Ascending aorta (tissue), 2 donors: ENCODE measurements around the gene NRXN3. TPM values are rescaled to one million over a fixed set of nuclear protein-coding genes. Genes with fewer than 3 reads are reported as not detected.

ENCODE experiments used
- DNase-seq, 2 donors: peaks; one replicate each; pipeline ENCODE4 v3.0.0-alpha.2; 2019; ENCODE audit warnings: low spot score in 2 of 2
- H3K27ac ChIP-seq, 2 donors: fragments of 200-600 bp; sonication (generic); one replicate each; pipeline ENCODE4 v1.5.1; 2016 to 2017; ENCODE audit warnings: mild to moderate bottlenecking in 1 of 2
- H3K27me3 ChIP-seq: fragments of 200-600 bp; sonication (generic); one replicate; pipeline ENCODE4 v1.5.1; 2017
- H3K36me3 ChIP-seq, 2 donors: fragments of 200-600 bp; sonication (generic); one replicate each; pipeline ENCODE4 v1.5.1; 2016
- H3K4me1 ChIP-seq, 2 donors: fragments of 200-600 bp; sonication (generic); one replicate each; pipeline ENCODE4 v1.5.1; 2016 to 2017; ENCODE audit warnings: mild to moderate bottlenecking in 1 of 2
- H3K4me3 ChIP-seq, 2 donors: fragments of 200-600 bp; sonication (generic); one replicate each; pipeline ENCODE4 v1.5.1; 2016 to 2017; ENCODE audit warnings: mild to moderate bottlenecking in 1 of 2
- H3K9me3 ChIP-seq, 2 donors: fragments of 200-600 bp; sonication (generic); one replicate each; pipeline ENCODE4 v1.5.1; 2016
- CTCF ChIP-seq, 3 experiments: fragments of 200-600 bp in 2 of 3; fragments of 450-650 bp in 1 of 3; sonication (generic) in 2 of 3; IDR thresholded peaks; one replicate each; pipeline ENCODE4 v1.5.1; 2016 to 2019; ENCODE audit warnings: antibody characterized with exemption in 3 of 3, mild to moderate bottlenecking in 1 of 3, moderate library complexity in 1 of 3
- intact Hi-C: fragments of 100-400 bp; cut with DNase I; formaldehyde crosslinking; loops from one replicate; pipeline ENCODE4 v1.15.1; 2023
- total RNA-seq: library from RNA; depleted of rRNA; stranded (reverse); fragments of >200 nt; gene quantifications from one replicate; pipeline ENCODE4 v1.1.0, GENCODE V29; 2016

The NRXN3 gene
- total RNA-seq, 1 donor from 2014 or later = 21.0 TPM

GRCh38 chr14:79728331-79728730 lies 1558.2 kb downstream of the NRXN3 start:
- Histone ChIP-seq H3K27ac (no peak overlapping the region), H3K4me1 (no peaks in the 10 kb centered on the region), H3K4me3 (no peak overlapping the region), H3K36me3 (no peaks in the 10 kb centered on the region), H3K27me3 (no peaks in the 10 kb centered on the region), H3K9me3 (no peaks in the 10 kb centered on the region)
- intact Hi-C loops = no loop called here
- no peak for TF ChIP-seq CTCF (IDR thresholded peaks at IDR 0.05)
- no peak for DNase-seq

GRCh38 chr14:79729731-79730130 lies 1559.6 kb downstream of the NRXN3 start:
- Histone ChIP-seq H3K4me1 (no peaks in the 10 kb centered on the region), H3K9me3 (no peaks in the 10 kb centered on the region), H3K27ac (no peak overlapping the region), H3K4me3 (no peak overlapping the region), H3K36me3 (no peaks in the 10 kb centered on the region), H3K27me3 (no peaks in the 10 kb centered on the region)
- TF ChIP-seq CTCF (IDR thresholded peaks at IDR 0.05) = no peak
- intact Hi-C loops = no loop called here
- no peak for DNase-seq

- TF ChIP-seq CTCF (IDR thresholded peaks at IDR 0.05) = no peak
- H3K4me3 ChIP-seq = no peak overlapping the region
- no peak overlapping the region for H3K27ac ChIP-seq
- intact Hi-C loops = no loop called here
- H3K9me3 ChIP-seq = no peaks in the 10 kb centered on the region
- H3K27me3 ChIP-seq = no peaks in the 10 kb centered on the region
- no peaks in the 10 kb centered on the region for H3K4me1 ChIP-seq
- no peaks in the 10 kb centered on the region for H3K36me3 ChIP-seq
- DNase-seq = no peak
Observed at GRCh38 chr14:79730196-79730595, 1560.0 kb downstream of the NRXN3 start.

GRCh38 chr14:79730953-79731352 lies 1560.8 kb downstream of the NRXN3 start:
- intact Hi-C loops = no loop called here
- DNase-seq = no peak
- Histone ChIP-seq H3K27ac (no peak overlapping the region), H3K27me3 (no peaks in the 10 kb centered on the region), H3K36me3 (no peaks in the 10 kb centered on the region), H3K4me3 (no peak overlapping the region), H3K9me3 (no peaks in the 10 kb centered on the region), H3K4me1 (no peaks in the 10 kb centered on the region)
- TF ChIP-seq CTCF (IDR thresholded peaks at IDR 0.05) = no peak

GRCh38 chr14:79732911-79733655 lies 1562.9 kb downstream of the NRXN3 start:
- intact Hi-C loops = no loop called here
- Histone ChIP-seq H3K27ac (no peak overlapping the region), H3K4me1 (no peaks in the 10 kb centered on the region), H3K9me3 (peaks cover 0 to 9% of the 10 kb centered on the region in 2 donors), H3K36me3 (no peaks in the 10 kb centered on the region), H3K27me3 (no peaks in the 10 kb centered on the region), H3K4me3 (no peak overlapping the region)
- DNase-seq = no peak
- no peak for TF ChIP-seq CTCF (IDR thresholded peaks at IDR 0.05)
